Esophagus (tissue), 2 donors: ENCODE measurements around the gene CHCHD3. TPM values are rescaled to one million over a fixed set of nuclear protein-coding genes. Genes with fewer than 3 reads are reported as not detected.

ENCODE experiments used
- H3K27ac ChIP-seq, 2 donors: one replicate each; pipeline ENCODE4 v1.5.1; 2013; ENCODE audit warnings: low read depth in 2 of 2, mild to moderate bottlenecking in 2 of 2, inconsistent platforms in 1 of 2, low read length in 1 of 2, moderate library complexity in 1 of 2
- H3K27me3 ChIP-seq, 2 donors: one replicate each; pipeline ENCODE4 v1.6.1; 2013; ENCODE audit warnings: low read length in 2 of 2, control low read depth in 1 of 2, mild to moderate bottlenecking in 1 of 2; ENCODE audit not compliant: insufficient read depth in 2 of 2, control insufficient read depth in 1 of 2
- H3K36me3 ChIP-seq, 2 donors: one replicate each; pipeline ENCODE4 v1.6.1; 2013; ENCODE audit warnings: low read length in 1 of 2; ENCODE audit not compliant: control insufficient read depth in 2 of 2, insufficient read depth in 2 of 2
- H3K4me1 ChIP-seq, 2 donors: one replicate each; pipeline ENCODE4 v1.6.1; 2013; ENCODE audit warnings: low read length in 1 of 2; ENCODE audit not compliant: control insufficient read depth in 2 of 2, insufficient read depth in 2 of 2
- H3K4me3 ChIP-seq, 2 donors: one replicate each; pipeline ENCODE4 v1.5.1; 2013; ENCODE audit warnings: low read length in 2 of 2, mild to moderate bottlenecking in 2 of 2, low read depth in 1 of 2, moderate library complexity in 1 of 2
- H3K9me3 ChIP-seq, 2 donors: one replicate each; pipeline ENCODE4 v1.6.1; 2013; ENCODE audit warnings: mild to moderate bottlenecking in 2 of 2, low read depth in 1 of 2, low read length in 1 of 2, moderate library complexity in 1 of 2; ENCODE audit not compliant: control insufficient read depth in 2 of 2, insufficient read depth in 1 of 2
- WGBS, 2 donors: extraction: QIAGEN DNeasy Blood & Tissue Kit; methylation state at CpG; one replicate each; pipeline ENCODE4 v1.1.7; 2013; 5-methylcytosine and 5-hydroxymethylcytosine counted together
- polyA plus RNA-seq, 2 donors: library from polyadenylated mRNA; stranded (reverse); fragments of 200-250 nt; gene quantifications; one replicate each; pipeline ENCODE4 v1.2.3, GENCODE V29; 2013
- donor health status: healthy with polysubstance abuse.
- donor health status: Bipolar disorder and iron deficiency.

The CHCHD3 gene
- polyA plus RNA-seq, 2 donors: 7.4 to 29.0 TPM

GRCh38 chr7:132858760-132859159, 223.1 kb downstream of the CHCHD3 start:
- WGBS, 2 donors: 96 to 98% methylated on average over 4 of the region's 4 CpGs
- no peaks in the 10 kb centered on the region for H3K27me3 ChIP-seq
- H3K36me3 ChIP-seq: no peaks in the 10 kb centered on the region
- H3K4me1 ChIP-seq: no peaks in the 10 kb centered on the region
- no peaks in the 10 kb centered on the region for H3K9me3 ChIP-seq
- H3K27ac ChIP-seq: no peak overlapping the region
- H3K4me3 ChIP-seq: no peak overlapping the region

- Histone ChIP-seq H3K27ac (no peak overlapping the region), H3K4me3 (no peak overlapping the region), H3K36me3 (no peaks in the 10 kb centered on the region), H3K27me3 (no peaks in the 10 kb centered on the region), H3K9me3 (no peaks in the 10 kb centered on the region), H3K4me1 (no peaks in the 10 kb centered on the region)
- 90 to 91% methylated on average over 2 of the region's 2 CpGs for WGBS, 2 donors
These were observed 223.6 kb downstream of the CHCHD3 start for GRCh38 chr7:132858251-132858650.

- Histone ChIP-seq H3K27ac (no peak overlapping the region), H3K9me3 (no peaks in the 10 kb centered on the region), H3K4me3 (no peak overlapping the region), H3K4me1 (no peaks in the 10 kb centered on the region), H3K36me3 (no peaks in the 10 kb centered on the region), H3K27me3 (no peaks in the 10 kb centered on the region)
- WGBS, 2 donors: 95 to 97% methylated on average over 4 of the region's 4 CpGs
These were observed 224.2 kb downstream of the CHCHD3 start for GRCh38 chr7:132857703-132858102.

GRCh38 chr7:132857031-132857430, 224.9 kb downstream of the CHCHD3 start:
- 96% methylated on average over 4 of the region's 4 CpGs for whole genome bisulfite sequencing, 2 donors
- Histone ChIP-seq H3K36me3 (no peaks in the 10 kb centered on the region), H3K27me3 (no peaks in the 10 kb centered on the region), H3K4me1 (no peaks in the 10 kb centered on the region), H3K27ac (no peak overlapping the region), H3K9me3 (no peaks in the 10 kb centered on the region), H3K4me3 (no peak overlapping the region)

- Histone ChIP-seq H3K9me3 (no peaks in the 10 kb centered on the region), H3K4me1 (no peaks in the 10 kb centered on the region), H3K27ac (no peak overlapping the region), H3K4me3 (no peak overlapping the region), H3K27me3 (no peaks in the 10 kb centered on the region), H3K36me3 (no peaks in the 10 kb centered on the region)
- 92 to 94% methylated on average over 5 of the region's 5 CpGs for WGBS, 2 donors
These were observed 225.5 kb downstream of the CHCHD3 start for GRCh38 chr7:132856416-132856815.

GRCh38 chr7:132855901-132856300, 226.0 kb downstream of the CHCHD3 start:
- H3K27ac ChIP-seq: no peak overlapping the region
- no peak overlapping the region for H3K4me3 ChIP-seq
- 94 to 95% methylated on average over 2 of the region's 2 CpGs for WGBS, 2 donors
- H3K36me3 ChIP-seq: no peaks in the 10 kb centered on the region
- no peaks in the 10 kb centered on the region for H3K9me3 ChIP-seq
- no peaks in the 10 kb centered on the region for H3K4me1 ChIP-seq
- H3K27me3 ChIP-seq: no peaks in the 10 kb centered on the region

- Histone ChIP-seq H3K27ac (no peak overlapping the region), H3K4me1 (no peaks in the 10 kb centered on the region), H3K36me3 (no peaks in the 10 kb centered on the region), H3K27me3 (no peaks in the 10 kb centered on the region), H3K9me3 (no peaks in the 10 kb centered on the region), H3K4me3 (no peak overlapping the region)
- 96 to 100% methylated on average over 1 of the region's 1 CpG for WGBS, 2 donors
These were observed 227.7 kb downstream of the CHCHD3 start for GRCh38 chr7:132854238-132854637.

- H3K36me3 ChIP-seq: no peaks in the 10 kb centered on the region
- WGBS, 2 donors: 95 to 96% methylated on average over 7 of the region's 7 CpGs
These were observed 234.5 kb downstream of the CHCHD3 start for GRCh38 chr7:132847376-132847775.

GRCh38 chr7:132846086-132846485, 235.8 kb downstream of the CHCHD3 start:
- Histone ChIP-seq H3K4me1 (no peaks in the 10 kb centered on the region), H3K27ac (no peak overlapping the region), H3K36me3 (no peaks in the 10 kb centered on the region), H3K27me3 (no peaks in the 10 kb centered on the region), H3K9me3 (no peaks in the 10 kb centered on the region), H3K4me3 (no peak overlapping the region)
- whole genome bisulfite sequencing, 2 donors: 99% methylated on average over 3 of the region's 3 CpGs

More at GRCh38 chr7:132847376-132847775, 234.5 kb downstream of the CHCHD3 start:
- Histone ChIP-seq H3K27me3 (no peaks in the 10 kb centered on the region), H3K4me1 (no peaks in the 10 kb centered on the region), H3K9me3 (no peaks in the 10 kb centered on the region), H3K27ac (no peak overlapping the region), H3K4me3 (no peak overlapping the region)

GRCh38 chr7:132842478-132842877, 239.4 kb downstream of the CHCHD3 start:
- H3K27me3 ChIP-seq: no peaks in the 10 kb centered on the region
- no peak overlapping the region for H3K4me3 ChIP-seq
- H3K27ac ChIP-seq: no peak overlapping the region
- 85 to 93% methylated on average over 4 of the region's 4 CpGs for WGBS, 2 donors
- H3K36me3 ChIP-seq: no peaks in the 10 kb centered on the region
- no peaks in the 10 kb centered on the region for H3K4me1 ChIP-seq
- H3K9me3 ChIP-seq: no peaks in the 10 kb centered on the region
